Stimulated activated CD8-positive, alpha-beta memory T cell treated with anti-CD3 and anti-CD28 coated beads, Interleukin-7, amount 100 ng/mL, for 1 hour (primary cell): ENCODE data around the gene EDEM2.
"Not testable (repeated sequence)": the region's sequence is repeated elsewhere in the genome, so short reads cannot be mapped to it uniquely, and the experiment has no call there.

Source experiments
- DNase-seq, 2 donors: peaks; one replicate each; pipeline ENCODE4 v3.0.0-alpha.2; 2020; ENCODE audit warnings: low read depth in 2 of 2

Gene EDEM2

GRCh38 chr20:35129647-35130069, 17.5 kb downstream of the EDEM2 start:
- no peak for DNase-seq

GRCh38 chr20:35125753-35126152, 21.4 kb downstream of the EDEM2 start:
- no peak for DNase-seq

GRCh38 chr20:35122756-35123405, 24.3 kb downstream of the EDEM2 start:
- DNase-seq, result no peak

- DNase-seq, result no peak
These were observed 25.9 kb downstream of the EDEM2 start for GRCh38 chr20:35121186-35121585.

GRCh38 chr20:35120012-35120701, 27.0 kb downstream of the EDEM2 start:
- DNase-seq, result no peak

GRCh38 chr20:35117629-35118028, 29.5 kb downstream of the EDEM2 start:
- no peak for DNase-seq

- no peak for DNase-seq
These were observed 29.9 kb downstream of the EDEM2 start for GRCh38 chr20:35117196-35117595.

GRCh38 chr20:35116258-35116657, 30.9 kb downstream of the EDEM2 start:
- DNase-seq, result no peak

GRCh38 chr20:35115606-35116005, 31.5 kb downstream of the EDEM2 start:
- DNase-seq, result no peak

- not testable (repeated sequence) for DNase-seq
These were observed 34.9 kb downstream of the EDEM2 start for GRCh38 chr20:35112276-35112675.

- DNase-seq, result no peak
These were observed 35.8 kb downstream of the EDEM2 start for GRCh38 chr20:35111141-35111888.

GRCh38 chr20:35108921-35109320, 38.2 kb downstream of the EDEM2 start:
- no peak for DNase-seq

- no peak for DNase-seq
These were observed 40.2 kb downstream of the EDEM2 start for GRCh38 chr20:35106827-35107380.

- no peak for DNase-seq
These were observed 42.3 kb downstream of the EDEM2 start for GRCh38 chr20:35104685-35105295.

- no peak for DNase-seq
These were observed 45.5 kb downstream of the EDEM2 start for GRCh38 chr20:35101620-35102019.

- DNase-seq, result no peak
These were observed 53.8 kb downstream of the EDEM2 start for GRCh38 chr20:35093267-35093884.

GRCh38 chr20:35092524-35093266, 54.4 kb downstream of the EDEM2 start, which contains the start of gene TRPC4AP:
TSS of gene TRPC4AP (minus strand) at chr20:35092807. CDS start at chr20:35092781, 26 bp downstream.
- DNase-seq, result peak; percentile 76 to 79

- DNase-seq, result no peak
These were observed 55.2 kb downstream of the EDEM2 start for GRCh38 chr20:35091816-35092523.

- no peak for DNase-seq
These were observed 58.6 kb downstream of the EDEM2 start for GRCh38 chr20:35088231-35089145.
